HG02759 (cell line): ENCODE results near the gene BAHD1.

Experiments used
- ATAC-seq: cut with Tn5 transposase; IDR thresholded peaks from one replicate; pipeline ENCODE4 v1.9.1; 2021; ENCODE audit warnings: mild to moderate bottlenecking, moderate library complexity; ENCODE audit not compliant: unreplicated experiment

The BAHD1 gene

GRCh38 chr15:40464595-40465185 is 23.9 kb downstream of the BAHD1 start:
- no peak for ATAC-seq

DNA sequence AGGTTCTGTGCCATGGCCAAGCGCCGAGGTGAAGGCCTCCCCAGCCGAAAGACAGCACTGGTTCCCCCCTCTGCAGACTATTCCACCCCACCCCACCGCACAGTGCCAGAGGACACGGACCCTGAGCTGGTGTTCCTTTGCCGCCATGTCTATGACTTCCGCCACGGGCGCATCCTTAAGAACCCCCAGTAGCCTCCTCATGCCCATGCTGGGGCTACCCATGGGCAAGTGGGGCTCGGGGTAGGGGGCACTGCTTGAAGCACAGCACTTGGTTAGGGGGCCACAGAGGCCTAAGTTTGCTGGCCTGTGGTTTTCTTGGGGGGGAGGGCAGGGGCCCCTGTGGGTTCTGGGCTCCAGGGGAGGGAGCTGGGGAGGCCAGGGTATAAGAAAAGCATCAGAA is 25.2 kb downstream of the BAHD1 start:
- no peak for ATAC-seq

GRCh38 chr15:40466426-40467260 is 25.9 kb downstream of the BAHD1 start:
- no peak for ATAC-seq

GRCh38 chr15:40467261-40467615 is 26.5 kb downstream of the BAHD1 start:
- no peak for ATAC-seq

GRCh38 chr15:40468898-40469331 is 28.2 kb downstream of the BAHD1 start:
- no peak for ATAC-seq

- no peak for ATAC-seq
Measured at GRCh38 chr15:40469776-40470390, 29.1 kb downstream of the BAHD1 start.

- ATAC-seq = peak; percentile 81
Measured at GRCh38 chr15:40470423-40471104, 29.8 kb downstream of the BAHD1 start, which contains the start of gene CHST14. CHST14 (plus strand) TSS chr15:40470984; CDS start chr15:40471214, 230 bp downstream.

- ATAC-seq = peak; percentile 47
Measured at GRCh38 chr15:40471105-40471807, 30.5 kb downstream of the BAHD1 start.

DNA sequence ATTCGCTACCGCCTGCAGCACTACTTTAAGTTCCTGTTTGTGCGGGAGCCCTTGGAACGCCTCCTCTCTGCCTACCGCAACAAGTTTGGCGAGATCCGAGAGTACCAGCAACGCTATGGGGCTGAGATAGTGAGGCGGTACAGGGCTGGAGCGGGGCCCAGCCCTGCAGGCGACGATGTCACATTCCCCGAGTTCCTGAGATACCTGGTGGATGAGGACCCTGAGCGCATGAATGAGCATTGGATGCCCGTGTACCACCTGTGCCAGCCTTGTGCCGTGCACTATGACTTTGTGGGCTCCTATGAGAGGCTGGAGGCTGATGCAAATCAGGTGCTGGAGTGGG is 31.0 kb downstream of the BAHD1 start:
- ATAC-seq = peak; percentile 18

DNA sequence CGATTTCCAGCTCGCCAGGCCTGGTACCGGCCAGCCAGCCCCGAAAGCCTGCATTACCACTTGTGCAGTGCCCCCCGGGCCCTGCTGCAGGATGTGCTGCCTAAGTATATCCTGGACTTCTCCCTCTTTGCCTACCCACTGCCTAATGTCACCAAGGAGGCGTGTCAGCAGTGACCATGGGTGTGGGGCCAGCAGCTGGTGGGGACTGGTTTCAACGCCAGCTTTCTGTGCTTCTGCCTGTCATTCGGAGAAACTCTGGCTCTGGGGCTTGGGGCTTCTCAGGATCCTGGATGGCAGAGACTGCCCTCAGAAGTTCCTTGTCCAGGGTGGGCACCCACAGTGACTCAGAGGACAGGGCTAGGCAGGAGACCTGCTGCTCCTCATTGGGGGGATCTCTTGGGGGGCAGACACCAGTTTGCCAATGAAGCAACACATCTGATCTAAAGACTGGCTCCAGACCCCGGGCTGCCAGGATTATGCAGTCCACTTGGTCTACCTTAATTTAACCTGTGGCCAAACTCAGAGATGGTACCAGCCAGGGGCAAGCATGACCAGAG is 31.5 kb downstream of the BAHD1 start:
- no peak for ATAC-seq

- no peak for ATAC-seq
Measured at GRCh38 chr15:40474581-40474980, 33.8 kb downstream of the BAHD1 start.

DNA sequence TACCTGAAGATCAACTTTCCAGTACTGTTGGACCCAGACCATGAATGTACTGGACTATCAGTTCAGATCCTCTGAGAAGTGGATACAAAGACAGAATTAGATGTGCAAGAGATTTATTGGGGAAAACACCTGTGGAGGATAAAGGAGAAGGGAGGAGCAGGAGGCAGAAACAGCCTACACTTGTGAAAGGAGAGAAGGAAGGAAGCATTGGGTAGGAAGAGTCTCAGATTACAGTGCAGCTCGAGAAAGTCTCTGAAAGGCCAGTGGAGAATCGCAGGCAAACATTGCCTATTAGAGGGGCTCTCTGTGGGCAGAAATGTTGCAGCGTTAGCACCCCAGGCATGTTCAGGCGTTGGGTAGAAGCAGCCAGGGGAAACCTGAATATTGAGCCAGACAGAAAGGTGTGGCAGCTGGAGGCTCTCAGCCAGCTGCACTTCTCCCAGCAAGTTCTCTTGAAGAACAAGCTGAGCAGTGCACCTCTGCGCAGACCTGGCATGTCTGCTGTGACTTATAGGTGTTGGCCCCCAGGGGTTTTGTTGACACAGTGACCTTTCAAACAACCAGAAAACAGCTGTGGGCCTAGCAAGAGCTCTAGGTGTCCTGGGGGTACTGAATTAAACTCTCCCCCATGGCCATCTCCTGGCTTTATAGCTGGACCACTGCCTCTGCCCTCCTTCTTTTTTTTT is 37.0 kb downstream of the BAHD1 start:
- no peak for ATAC-seq

- ATAC-seq = no peak
Measured at GRCh38 chr15:40479024-40479423, 38.3 kb downstream of the BAHD1 start.

DNA sequence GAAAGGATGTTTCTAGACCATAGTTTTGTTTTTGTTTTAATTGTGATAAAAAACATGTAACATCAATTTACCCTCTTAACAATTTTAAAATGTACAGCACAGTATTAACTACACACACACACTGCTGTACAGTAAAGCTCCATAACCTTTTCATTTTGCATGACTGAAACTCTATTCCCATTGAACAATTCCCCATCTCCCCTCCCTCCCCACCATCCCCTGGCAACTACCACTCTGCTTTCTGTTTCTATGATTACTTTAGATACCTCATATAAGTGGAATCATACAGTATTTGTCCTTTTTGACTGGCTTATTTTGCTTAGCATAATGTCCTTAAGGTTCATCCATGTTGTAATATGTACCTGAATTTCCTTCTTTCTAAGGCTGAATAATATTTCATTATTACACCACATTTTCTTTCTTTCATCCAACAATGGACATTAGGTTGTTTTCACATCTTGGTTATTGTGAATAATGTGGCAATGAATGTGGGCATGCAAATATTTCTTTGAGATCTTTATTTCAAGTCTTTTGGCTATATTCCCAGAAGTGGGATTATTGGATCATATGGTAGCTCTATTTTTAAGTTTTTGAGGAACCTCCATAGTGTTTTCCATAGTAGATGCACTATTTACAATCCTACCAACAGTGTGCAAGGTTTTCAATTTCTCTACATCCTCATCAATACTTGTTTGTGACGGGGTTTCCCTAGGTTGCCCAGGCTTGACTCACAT is 40.8 kb downstream of the BAHD1 start:
- no peak for ATAC-seq

- ATAC-seq = no peak
Measured at GRCh38 chr15:40483919-40484318, 43.2 kb downstream of the BAHD1 start.

DNA sequence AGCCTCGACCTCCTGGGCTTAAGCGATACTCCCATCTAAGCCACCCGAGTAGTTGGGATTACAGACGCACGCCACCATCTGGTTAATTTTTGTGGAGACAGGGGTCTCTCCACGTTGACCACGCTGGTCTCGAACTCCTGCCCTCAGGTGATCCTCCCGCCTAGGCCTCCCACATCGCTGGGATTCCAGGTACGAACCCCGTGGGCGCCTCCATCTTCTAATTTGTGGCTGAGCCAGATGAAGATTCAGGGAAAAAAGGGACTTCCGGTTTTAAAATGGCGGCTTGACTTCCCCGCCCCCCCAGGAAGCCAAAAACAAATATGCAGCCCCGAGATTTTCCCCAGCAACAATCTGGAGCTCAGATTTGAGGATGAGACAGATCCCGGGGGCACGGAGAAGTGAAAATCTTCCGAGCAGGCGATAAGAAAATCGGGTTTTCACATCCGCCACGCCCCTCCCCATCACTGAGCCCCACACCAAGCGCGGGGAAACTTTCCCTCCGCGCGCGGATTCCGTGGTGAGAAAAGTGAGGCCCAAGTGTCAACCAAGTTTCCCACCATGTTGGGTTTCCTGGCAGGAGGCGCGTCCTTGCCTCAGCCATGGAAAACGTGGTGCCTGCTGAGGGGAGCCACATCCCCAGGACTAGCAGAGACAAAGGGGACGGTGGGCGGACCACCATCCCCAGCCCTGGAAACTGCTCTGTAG is 45.5 kb downstream of the BAHD1 start:
- ATAC-seq = no peak

- no peak for ATAC-seq
Measured at GRCh38 chr15:40487816-40488682, 47.3 kb downstream of the BAHD1 start.
